H1 (cell line): ENCODE results near the gene RGS17. TPM values are rescaled to one million over a fixed set of nuclear protein-coding genes. Genes with fewer than 3 reads are reported as not detected.

Experiments used
- ZNF274 ChIP-seq: IDR thresholded peaks from 2 replicates; pipeline ENCODE4 v1.7.0; 2012; ENCODE audit warnings: low read length, borderline replicate concordance; ENCODE audit errors: extremely low read depth
- polyA plus RNA-seq, 7 experiments: library from polyadenylated mRNA; depleted of rRNA in 3 of 7; stranded (reverse) in 5 of 7; unstranded in 2 of 7; fragments of >200 nt in 5 of 7; fragments of 200-250 nt in 2 of 7; gene quantifications; 1 replicate in 5 of 7; 2 replicates in 1 of 7; 4 replicates in 1 of 7; pipeline versions ENCODE4 v1.2.1 to v1.2.3, GENCODE V29; 2011 to 2013; ENCODE audit warnings: missing spikeins in 2 of 7, mixed read lengths in 2 of 7
- total RNA-seq: library from RNA; stranded (reverse); fragmentation: NEBNext Ultra II Directional; extraction: Animal tissue kit (Norgen Biotek cat#: 25700); gene quantifications from 2 replicates; pipeline ENCODE4 v1.2.1, GENCODE V29; 2021
- TF ChIP-seq, protein P1 (sequence below): IDR thresholded peaks from 2 replicates; pipeline ENCODE4 v1.6.1; 2011; ENCODE audit warnings: low read length, improper control_type of control experiment

RGS17 gene
- total and polyA plus RNA-seq, 2 of the 8 experiments (the other 6 are each of a cell fraction or from before 2014, with no cell fraction given): 2.0 to 12.2 TPM

DNA sequence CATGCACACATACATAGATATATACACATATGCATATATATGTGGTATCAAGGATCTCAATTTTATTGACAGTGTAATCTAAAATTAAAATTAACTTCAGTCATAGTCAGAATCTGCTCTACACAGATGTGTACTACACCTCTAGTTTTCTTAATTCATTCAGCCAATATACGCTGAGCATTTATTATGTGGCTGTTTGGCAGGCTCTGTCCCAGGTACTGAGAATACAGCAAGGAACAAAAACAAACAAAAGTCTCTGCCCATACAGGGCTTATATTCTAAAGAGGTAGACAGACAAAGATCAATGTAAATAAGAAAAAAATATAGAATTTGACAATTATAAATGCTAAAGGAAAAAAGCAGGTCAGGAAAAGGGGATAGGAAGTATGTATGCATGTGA lies 7.8 kb upstream of the RGS17 start (continued):
- TF ChIP-seq, protein P1, sequence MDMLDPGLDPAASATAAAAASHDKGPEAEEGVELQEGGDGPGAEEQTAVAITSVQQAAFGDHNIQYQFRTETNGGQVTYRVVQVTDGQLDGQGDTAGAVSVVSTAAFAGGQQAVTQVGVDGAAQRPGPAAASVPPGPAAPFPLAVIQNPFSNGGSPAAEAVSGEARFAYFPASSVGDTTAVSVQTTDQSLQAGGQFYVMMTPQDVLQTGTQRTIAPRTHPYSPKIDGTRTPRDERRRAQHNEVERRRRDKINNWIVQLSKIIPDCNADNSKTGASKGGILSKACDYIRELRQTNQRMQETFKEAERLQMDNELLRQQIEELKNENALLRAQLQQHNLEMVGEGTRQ: no peak
- TF ChIP-seq ZNF274: no peak
